ENCODE data around the gene CUL3. TPM values are rescaled to one million over a fixed set of nuclear protein-coding genes. Genes with fewer than 3 reads are reported as not detected.

The CUL3 gene
- total RNA-seq, 1 experiment from 2014 or later = 95.7 TPM

DNA sequence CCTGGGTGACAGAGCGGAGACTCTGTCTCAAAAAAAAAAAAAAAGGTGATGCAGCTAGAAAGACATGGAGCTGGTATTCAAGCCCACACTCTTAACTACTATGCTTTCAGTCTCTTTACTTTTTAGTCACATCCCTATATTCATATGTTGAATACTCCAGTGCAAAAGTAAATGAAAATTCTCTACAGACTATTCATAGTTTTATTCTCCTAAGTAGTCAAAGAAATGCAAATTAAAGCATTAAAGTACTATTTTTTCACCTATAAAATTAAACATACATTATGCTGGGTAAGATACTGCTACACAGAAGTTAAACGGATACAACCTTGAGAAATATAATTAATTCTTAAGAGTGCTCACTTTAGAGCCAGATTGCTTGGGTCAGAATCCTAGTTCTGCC is 7.6 kb downstream of the CUL3 start:
- ChIA-PET POLR2A (no interaction called here), RAD21 (ENCODE audit: low non-redundant PET in 1 of 2, low total read pairs in 2 of 2, uncharacterized antibody in 2 of 2, unreplicated experiment in 2 of 2) (no interaction called here), CTCF (no interaction called here)
- Histone ChIP-seq H3K4me3 (replicated peaks in 1 of 2; ENCODE audit: low read depth in 1 of 2, low read length in 2 of 2) (no peak overlapping the region), H3K4me2 (ENCODE audit: low read length) (no peak overlapping the region), H3K27ac (ENCODE audit: low read depth, low read length) (no peak overlapping the region), H4K20me1 (ENCODE audit: insufficient read depth) (peaks cover 50% of the 10 kb centered on the region; the same call in 1 of the 2 replicates), H3K27me3 (ENCODE audit: insufficient read depth, low read length) (no peaks in the 10 kb centered on the region), H2AFZ (ENCODE audit: low read depth, low read length, poor library complexity, severe bottlenecking) (no peak overlapping the region), H3K36me3 (ENCODE audit: control insufficient read depth in 1 of 2, insufficient read depth in 2 of 2, low read length in 2 of 2) (0 out of 4 replicates have a peak, but pooled peaks cover 0 to under 1% of the 10 kb centered on the region in 2 experiments), H3K9ac (ENCODE audit: low read length) (no peak overlapping the region), H3K9me2 (ENCODE audit: insufficient read depth) (no peaks in the 10 kb centered on the region), H3K4me1 (ENCODE audit: control insufficient read depth in 1 of 2, insufficient read depth in 2 of 2, low read length in 2 of 2) (peaks cover 0 to under 1% of the 10 kb centered on the region in 2 experiments; a peak in 2 of 4 replicates), H3K79me2 (ENCODE audit: insufficient read depth, low read length) (peaks cover 100% of the 10 kb centered on the region), H3K9me3 (ENCODE audit: control insufficient read depth in 1 of 2, insufficient read depth in 1 of 2, low read depth in 1 of 2, low read length in 2 of 2) (no peaks in the 10 kb centered on the region)
- no peak for TF ChIP-seq POLR2AphosphoS5 (IDR thresholded peaks at IDR 0.05; ENCODE audit: low read depth, low read length)
- TF ChIP-seq ELF1 (IDR thresholded peaks at IDR 0.05; ENCODE audit: borderline replicate concordance, low read depth) = no peak
- TF ChIP-seq YY1 (IDR thresholded peaks at IDR 0.05; ENCODE audit: extremely low read depth, insufficient replicate concordance, low read depth, low read length) = no peak
- TF ChIP-seq CBX3 (IDR thresholded peaks at IDR 0.05; ENCODE audit: low read depth) = no peak
- no peak for TF ChIP-seq ZNF274 (IDR thresholded peaks at IDR 0.05; ENCODE audit: low read depth, low read length)
- TF ChIP-seq MAX (IDR thresholded peaks at IDR 0.05) = no peak
- TF ChIP-seq EGR1 (IDR thresholded peaks at IDR 0.05; ENCODE audit: low read depth) = no peak
- no peak for TF ChIP-seq JUND (IDR thresholded peaks at IDR 0.05)
- no peak for TF ChIP-seq SRF (IDR thresholded peaks at IDR 0.05; ENCODE audit: low read depth)
- TF ChIP-seq EZH2phosphoT487 (IDR thresholded peaks at IDR 0.05; ENCODE audit: borderline replicate concordance) = no peak
- TF ChIP-seq SP1 (IDR thresholded peaks at IDR 0.05; ENCODE audit: low read depth) = no peak
- TF ChIP-seq, protein P1, sequence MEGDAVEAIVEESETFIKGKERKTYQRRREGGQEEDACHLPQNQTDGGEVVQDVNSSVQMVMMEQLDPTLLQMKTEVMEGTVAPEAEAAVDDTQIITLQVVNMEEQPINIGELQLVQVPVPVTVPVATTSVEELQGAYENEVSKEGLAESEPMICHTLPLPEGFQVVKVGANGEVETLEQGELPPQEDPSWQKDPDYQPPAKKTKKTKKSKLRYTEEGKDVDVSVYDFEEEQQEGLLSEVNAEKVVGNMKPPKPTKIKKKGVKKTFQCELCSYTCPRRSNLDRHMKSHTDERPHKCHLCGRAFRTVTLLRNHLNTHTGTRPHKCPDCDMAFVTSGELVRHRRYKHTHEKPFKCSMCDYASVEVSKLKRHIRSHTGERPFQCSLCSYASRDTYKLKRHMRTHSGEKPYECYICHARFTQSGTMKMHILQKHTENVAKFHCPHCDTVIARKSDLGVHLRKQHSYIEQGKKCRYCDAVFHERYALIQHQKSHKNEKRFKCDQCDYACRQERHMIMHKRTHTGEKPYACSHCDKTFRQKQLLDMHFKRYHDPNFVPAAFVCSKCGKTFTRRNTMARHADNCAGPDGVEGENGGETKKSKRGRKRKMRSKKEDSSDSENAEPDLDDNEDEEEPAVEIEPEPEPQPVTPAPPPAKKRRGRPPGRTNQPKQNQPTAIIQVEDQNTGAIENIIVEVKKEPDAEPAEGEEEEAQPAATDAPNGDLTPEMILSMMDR (IDR thresholded peaks at IDR 0.05 in 2 of 3, conservative IDR thresholded peaks at IDR 0.05 in 1 of 3; ENCODE audit: borderline replicate concordance in 1 of 3, insufficient read depth in 1 of 3, low read depth in 2 of 3, low read length in 2 of 3) = no peak
- TF ChIP-seq ZFX (IDR thresholded peaks at IDR 0.05) = no peak
- TF ChIP-seq, protein P2, sequence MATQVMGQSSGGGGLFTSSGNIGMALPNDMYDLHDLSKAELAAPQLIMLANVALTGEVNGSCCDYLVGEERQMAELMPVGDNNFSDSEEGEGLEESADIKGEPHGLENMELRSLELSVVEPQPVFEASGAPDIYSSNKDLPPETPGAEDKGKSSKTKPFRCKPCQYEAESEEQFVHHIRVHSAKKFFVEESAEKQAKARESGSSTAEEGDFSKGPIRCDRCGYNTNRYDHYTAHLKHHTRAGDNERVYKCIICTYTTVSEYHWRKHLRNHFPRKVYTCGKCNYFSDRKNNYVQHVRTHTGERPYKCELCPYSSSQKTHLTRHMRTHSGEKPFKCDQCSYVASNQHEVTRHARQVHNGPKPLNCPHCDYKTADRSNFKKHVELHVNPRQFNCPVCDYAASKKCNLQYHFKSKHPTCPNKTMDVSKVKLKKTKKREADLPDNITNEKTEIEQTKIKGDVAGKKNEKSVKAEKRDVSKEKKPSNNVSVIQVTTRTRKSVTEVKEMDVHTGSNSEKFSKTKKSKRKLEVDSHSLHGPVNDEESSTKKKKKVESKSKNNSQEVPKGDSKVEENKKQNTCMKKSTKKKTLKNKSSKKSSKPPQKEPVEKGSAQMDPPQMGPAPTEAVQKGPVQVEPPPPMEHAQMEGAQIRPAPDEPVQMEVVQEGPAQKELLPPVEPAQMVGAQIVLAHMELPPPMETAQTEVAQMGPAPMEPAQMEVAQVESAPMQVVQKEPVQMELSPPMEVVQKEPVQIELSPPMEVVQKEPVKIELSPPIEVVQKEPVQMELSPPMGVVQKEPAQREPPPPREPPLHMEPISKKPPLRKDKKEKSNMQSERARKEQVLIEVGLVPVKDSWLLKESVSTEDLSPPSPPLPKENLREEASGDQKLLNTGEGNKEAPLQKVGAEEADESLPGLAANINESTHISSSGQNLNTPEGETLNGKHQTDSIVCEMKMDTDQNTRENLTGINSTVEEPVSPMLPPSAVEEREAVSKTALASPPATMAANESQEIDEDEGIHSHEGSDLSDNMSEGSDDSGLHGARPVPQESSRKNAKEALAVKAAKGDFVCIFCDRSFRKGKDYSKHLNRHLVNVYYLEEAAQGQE (IDR thresholded peaks at IDR 0.05; ENCODE audit: low read depth) = no peak
- no peak for TF ChIP-seq FOSL1 (IDR thresholded peaks at IDR 0.05; ENCODE audit: low read depth)
- TF ChIP-seq, protein P3, sequence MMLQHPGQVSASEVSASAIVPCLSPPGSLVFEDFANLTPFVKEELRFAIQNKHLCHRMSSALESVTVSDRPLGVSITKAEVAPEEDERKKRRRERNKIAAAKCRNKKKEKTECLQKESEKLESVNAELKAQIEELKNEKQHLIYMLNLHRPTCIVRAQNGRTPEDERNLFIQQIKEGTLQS (IDR thresholded peaks at IDR 0.05) = no peak
- TF ChIP-seq SIN3A (IDR thresholded peaks at IDR 0.05; ENCODE audit: low read depth) = no peak
- TF ChIP-seq TCF7L2 (IDR thresholded peaks at IDR 0.05; ENCODE audit: borderline replicate concordance, extremely low read depth, insufficient read depth, insufficient read length) = no peak
- intact Hi-C loops (cut with micrococcal nuclease) = no loop called here
- DNase-seq (ENCODE audit: low read depth, low spot score) (no peak), ATAC-seq (no peak)
- BruUV-seq (replicated peaks) = no TSS peak
